ENCODE results near the gene TANK. TPM values are rescaled to one million over a fixed set of nuclear protein-coding genes. Genes with fewer than 3 reads are reported as not detected.
A peak's percentile ranks its signal among the peaks of the same experiment; 100 is the strongest.

TANK gene
- total and polyA plus RNA-seq, 2 donors from 2014 or later, result 21.2 to 56.1 TPM

DNA sequence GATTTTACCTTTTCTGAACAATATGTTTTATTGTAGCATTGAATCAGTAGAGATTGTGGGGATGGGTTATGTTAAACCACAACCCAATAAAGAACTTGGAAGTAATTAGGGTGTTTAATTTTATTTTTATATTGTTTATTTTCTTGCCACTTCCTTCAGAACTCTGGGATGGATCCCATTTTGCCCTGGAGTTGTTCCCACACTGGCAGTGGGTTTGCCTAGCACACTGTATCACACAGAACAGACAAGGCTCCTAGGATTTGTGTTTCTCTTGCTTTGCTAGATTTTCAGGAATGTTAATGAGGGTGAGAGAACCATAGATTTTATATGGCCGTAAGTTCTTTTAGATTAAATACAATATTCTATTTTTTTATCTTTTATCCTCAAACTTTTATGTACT is 59.0 kb downstream of the TANK start:
- Histone ChIP-seq H3K27me3 (ENCODE audit: control insufficient read depth, insufficient read depth, low read length) (no peaks in the 10 kb centered on the region), H3K36me3 (ENCODE audit: control insufficient read depth in 2 of 3, insufficient read depth in 3 of 3, low read length in 3 of 3) (peaks cover 0 to 4% (median 2%) of the 10 kb centered on the region in 3 donors), H3K27ac (ENCODE audit: low read depth in 2 of 2, low read length in 2 of 2) (no peak overlapping the region), H3K9ac (ENCODE audit: low read length in 3 of 3) (no peak overlapping the region), H3K9me3 (ENCODE audit: control insufficient read depth in 2 of 3, insufficient read depth in 1 of 3, low read length in 3 of 3) (no peaks in the 10 kb centered on the region), H3K4me3 (ENCODE audit: low read length in 3 of 3) (no peak overlapping the region), H3K4me1 (ENCODE audit: control insufficient read depth in 2 of 3, insufficient read depth in 2 of 3, low read depth in 1 of 3, low read length in 3 of 3) (no peaks in the 10 kb centered on the region)
- TF ChIP-seq, protein P1, sequence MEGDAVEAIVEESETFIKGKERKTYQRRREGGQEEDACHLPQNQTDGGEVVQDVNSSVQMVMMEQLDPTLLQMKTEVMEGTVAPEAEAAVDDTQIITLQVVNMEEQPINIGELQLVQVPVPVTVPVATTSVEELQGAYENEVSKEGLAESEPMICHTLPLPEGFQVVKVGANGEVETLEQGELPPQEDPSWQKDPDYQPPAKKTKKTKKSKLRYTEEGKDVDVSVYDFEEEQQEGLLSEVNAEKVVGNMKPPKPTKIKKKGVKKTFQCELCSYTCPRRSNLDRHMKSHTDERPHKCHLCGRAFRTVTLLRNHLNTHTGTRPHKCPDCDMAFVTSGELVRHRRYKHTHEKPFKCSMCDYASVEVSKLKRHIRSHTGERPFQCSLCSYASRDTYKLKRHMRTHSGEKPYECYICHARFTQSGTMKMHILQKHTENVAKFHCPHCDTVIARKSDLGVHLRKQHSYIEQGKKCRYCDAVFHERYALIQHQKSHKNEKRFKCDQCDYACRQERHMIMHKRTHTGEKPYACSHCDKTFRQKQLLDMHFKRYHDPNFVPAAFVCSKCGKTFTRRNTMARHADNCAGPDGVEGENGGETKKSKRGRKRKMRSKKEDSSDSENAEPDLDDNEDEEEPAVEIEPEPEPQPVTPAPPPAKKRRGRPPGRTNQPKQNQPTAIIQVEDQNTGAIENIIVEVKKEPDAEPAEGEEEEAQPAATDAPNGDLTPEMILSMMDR (IDR thresholded peaks at IDR 0.05; ENCODE audit: borderline replicate concordance, extremely low read depth, insufficient read depth), result no peak
- DNase-seq, result no peak
- intact Hi-C loops (cut with DNase I), result no loop called here
- FAIRE-seq, result no peak

DNA sequence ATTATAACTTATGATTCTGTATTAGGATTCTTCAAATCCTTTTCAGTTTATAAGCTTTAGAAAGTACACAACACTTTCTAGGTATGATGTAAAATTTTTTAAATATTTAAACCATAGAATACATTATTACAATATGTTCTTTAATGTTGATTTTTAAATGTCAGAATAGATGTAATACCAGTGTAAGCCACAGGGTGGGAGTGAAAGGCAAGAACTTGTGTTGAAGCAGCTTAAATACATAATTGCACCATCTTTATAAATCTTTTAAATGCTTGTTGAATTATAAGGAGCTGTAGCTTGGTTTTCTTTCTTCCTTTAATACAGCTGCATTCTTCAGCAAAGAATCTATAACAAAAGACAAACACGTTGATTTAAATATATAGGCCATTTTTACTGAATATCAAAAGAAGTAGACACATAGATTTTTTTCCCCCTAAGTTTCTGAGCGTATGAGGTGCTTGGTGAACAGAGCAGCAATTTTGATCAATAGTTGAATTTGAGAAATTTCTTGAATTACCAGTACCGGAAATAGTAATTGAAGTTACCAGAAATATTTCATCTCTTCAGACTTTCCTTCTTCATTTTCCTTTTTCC is 63.0 kb downstream of the TANK start:
- no peaks in the 10 kb centered on the region for H3K9me3 ChIP-seq (ENCODE audit: control insufficient read depth in 2 of 3, insufficient read depth in 1 of 3, low read length in 3 of 3)
- DNase-seq (peak in 1 of 5 donors; percentile 53), FAIRE-seq (peak; percentile 95)
- no peaks in the 10 kb centered on the region for H3K4me1 ChIP-seq (ENCODE audit: control insufficient read depth in 2 of 3, insufficient read depth in 2 of 3, low read depth in 1 of 3, low read length in 3 of 3)
- H3K27me3 ChIP-seq (ENCODE audit: control insufficient read depth, insufficient read depth, low read length), result no peaks in the 10 kb centered on the region
- H3K36me3 ChIP-seq (ENCODE audit: control insufficient read depth in 2 of 3, insufficient read depth in 3 of 3, low read length in 3 of 3), result no peaks in the 10 kb centered on the region
- TF ChIP-seq, protein P1 (IDR thresholded peaks at IDR 0.05; ENCODE audit: borderline replicate concordance, extremely low read depth, insufficient read depth), result peak; percentile 55
- no peak overlapping the region for H3K4me3 ChIP-seq (ENCODE audit: low read length in 3 of 3)
- no peak overlapping the region for H3K9ac ChIP-seq (ENCODE audit: low read length in 3 of 3)
- intact Hi-C loops (cut with DNase I), result no loop called here
- no peak overlapping the region for H3K27ac ChIP-seq (ENCODE audit: low read depth in 2 of 2, low read length in 2 of 2)

DNA sequence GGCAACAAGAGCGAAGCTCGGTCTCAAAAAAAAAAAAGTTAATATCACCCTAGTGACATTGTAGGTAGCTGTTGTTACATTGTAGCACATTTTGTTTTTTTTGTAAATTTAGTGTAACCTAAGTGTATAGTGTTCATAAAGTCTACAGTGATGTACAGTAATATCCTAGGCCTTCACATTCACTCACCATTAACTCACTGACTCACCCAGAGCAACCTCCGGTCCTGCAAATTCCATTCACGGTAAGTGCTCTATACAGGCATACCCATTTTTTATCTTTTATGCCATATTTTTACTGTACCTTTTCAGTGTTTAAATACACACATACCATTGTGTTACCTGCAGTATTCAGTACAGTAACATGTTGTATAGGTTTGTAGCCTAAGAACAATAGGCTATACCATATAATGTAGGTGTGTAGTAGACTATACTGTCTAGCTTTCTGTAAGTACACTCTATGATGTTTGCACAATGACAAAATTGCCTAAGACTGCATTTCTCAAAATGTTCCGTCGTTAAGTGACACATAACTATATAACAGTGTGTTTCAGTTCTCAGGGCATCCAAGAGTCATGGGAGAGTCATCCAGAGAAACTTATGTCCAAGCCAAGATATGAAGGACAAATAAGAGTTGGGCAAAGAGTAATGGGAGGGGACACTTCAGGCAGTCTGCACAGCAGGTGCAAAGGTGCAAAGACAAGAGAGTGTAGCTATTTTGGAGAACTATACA is 68.4 kb downstream of the TANK start:
- intact Hi-C loops (cut with DNase I), result no loop called here
- H3K9ac ChIP-seq (ENCODE audit: low read length in 3 of 3), result no peak overlapping the region
- no peaks in the 10 kb centered on the region for H3K27me3 ChIP-seq (ENCODE audit: control insufficient read depth, insufficient read depth, low read length)
- DNase-seq (no peak), FAIRE-seq (no peak)
- peaks cover 2 to 7% (median 3%) of the 10 kb centered on the region in 3 donors for H3K36me3 ChIP-seq (ENCODE audit: control insufficient read depth in 2 of 3, insufficient read depth in 3 of 3, low read length in 3 of 3)
- H3K9me3 ChIP-seq (ENCODE audit: control insufficient read depth in 2 of 3, insufficient read depth in 1 of 3, low read length in 3 of 3), result no peaks in the 10 kb centered on the region
- no peaks in the 10 kb centered on the region for H3K4me1 ChIP-seq (ENCODE audit: control insufficient read depth in 2 of 3, insufficient read depth in 2 of 3, low read depth in 1 of 3, low read length in 3 of 3)
- no peak overlapping the region for H3K4me3 ChIP-seq (ENCODE audit: low read length in 3 of 3)
- no peak overlapping the region for H3K27ac ChIP-seq (ENCODE audit: low read depth in 2 of 2, low read length in 2 of 2)
- TF ChIP-seq, protein P1 (IDR thresholded peaks at IDR 0.05; ENCODE audit: borderline replicate concordance, extremely low read depth, insufficient read depth), result no peak

All from kidney (tissue), 14 donors.